IMR-90 (cell line): ENCODE results near the gene MYO5A. TPM values are rescaled to one million over a fixed set of nuclear protein-coding genes. Genes with fewer than 3 reads are reported as not detected.

Experiments used
- ATAC-seq: fragments of 200-7000 bp; cut with Tn5 transposase; 2 replicates; pipeline ENCODE4 v1.9.1; 2020; ENCODE audit warnings: low read depth, mild to moderate bottlenecking, moderate library complexity
- BruUV-seq: library from RNA; stranded (reverse); fragments of 400-500 nt; replicated peaks from 2 replicates; lab custom pipeline; 2021; lab: Mats Ljungman, UMichigan
- CTCF ChIA-PET: fragments of 300-600 bp; formaldehyde crosslinking; extraction: SDS; loops from one replicate; lab custom pipeline; 2021; ENCODE audit warnings: antibody characterized with exemption; lab: Yijun Ruan, JAX
- POLR2A ChIA-PET: fragments of 300-600 bp; sonication (Branson Sonifier 250); formaldehyde crosslinking; loops from one replicate; lab custom pipeline; 2022; ENCODE audit warnings: antibody characterized with exemption; ENCODE audit not compliant: unreplicated experiment; lab: Charles Lee
- DNase-seq: peaks from one replicate; pipeline ENCODE4 v3.0.0; 2013
- H2AFZ ChIP-seq: replicated peaks from 2 replicates; pipeline ENCODE3; 2013; ENCODE audit warnings: low read length, mild to moderate bottlenecking; ENCODE audit not compliant: poor library complexity
- H2AK5ac ChIP-seq: 2 replicates; pipeline ENCODE4 v1.6.1; 2013; ENCODE audit warnings: low read depth, low read length, inconsistent platforms
- H2AK9ac ChIP-seq: replicated peaks from 2 replicates; pipeline ENCODE3; 2013; ENCODE audit warnings: mild to moderate bottlenecking, low read depth, low read length, moderate library complexity; ENCODE audit not compliant: poor library complexity
- H2BK120ac ChIP-seq: 2 replicates; pipeline ENCODE4 v1.6.1; 2013; ENCODE audit warnings: low read depth, low read length, inconsistent platforms
- H2BK15ac ChIP-seq: 3 replicates; pipeline ENCODE4 v1.6.1; 2013; ENCODE audit warnings: low read depth, low read length, inconsistent platforms
- H2BK20ac ChIP-seq: 2 replicates; pipeline ENCODE4 v1.6.1; 2013; ENCODE audit warnings: low read depth, mild to moderate bottlenecking, inconsistent platforms, low read length, moderate library complexity
- H2BK5ac ChIP-seq: 2 replicates; pipeline ENCODE4 v1.6.1; 2013; ENCODE audit warnings: mild to moderate bottlenecking, low read depth, low read length, inconsistent platforms; ENCODE audit not compliant: poor library complexity, severe bottlenecking
- H3K14ac ChIP-seq: replicated peaks from 2 replicates; pipeline ENCODE4 v1.6.1; 2013; ENCODE audit warnings: low read depth, low read length, inconsistent platforms
- H3K18ac ChIP-seq: 2 replicates; pipeline ENCODE4 v1.6.1; 2013; ENCODE audit warnings: low read depth, low read length, control low read depth
- H3K23ac ChIP-seq: 2 replicates; pipeline ENCODE4 v1.6.1; 2013; ENCODE audit warnings: low read depth, low read length, inconsistent platforms
- H3K27ac ChIP-seq: 2 replicates; pipeline ENCODE4 v1.5.1; 2013; ENCODE audit warnings: mild to moderate bottlenecking, control low read depth, low read length; ENCODE audit not compliant: insufficient read depth
- H3K27me3 ChIP-seq: 2 replicates; pipeline ENCODE4 v1.6.1; 2013; ENCODE audit warnings: low read length; ENCODE audit not compliant: control insufficient read depth, insufficient read depth
- H3K36me3 ChIP-seq: 2 replicates; pipeline ENCODE4 v1.6.1; 2013; ENCODE audit warnings: low read length, mixed read lengths; ENCODE audit not compliant: control insufficient read depth, insufficient read depth
- H3K4ac ChIP-seq: 2 replicates; pipeline ENCODE4 v1.6.1; 2013; ENCODE audit warnings: low read depth, low read length, inconsistent platforms
- H3K4me1 ChIP-seq: 2 replicates; pipeline ENCODE4 v1.6.1; 2013; ENCODE audit warnings: low read length, mixed read lengths; ENCODE audit not compliant: control insufficient read depth, insufficient read depth
- H3K4me2 ChIP-seq: 2 replicates; pipeline ENCODE4 v1.6.1; 2013; ENCODE audit warnings: low read depth, mild to moderate bottlenecking, control low read depth, low read length, moderate library complexity
- H3K4me3 ChIP-seq: 2 replicates; pipeline ENCODE4 v1.5.1; 2013; ENCODE audit warnings: low read depth, mild to moderate bottlenecking, control low read depth, low read length, moderate library complexity; ENCODE audit not compliant: insufficient read depth
- H3K56ac ChIP-seq: 2 replicates; pipeline ENCODE4 v1.6.1; 2013; ENCODE audit warnings: low read length, inconsistent platforms; ENCODE audit not compliant: insufficient read depth; ENCODE audit errors: extremely low read depth
- H3K79me1 ChIP-seq, 2 experiments: 2 replicates each; pipeline ENCODE4 v1.6.1; 2013; ENCODE audit warnings: low read length in 2 of 2, inconsistent platforms in 1 of 2, low read depth in 1 of 2
- H3K9ac ChIP-seq: 2 replicates; pipeline ENCODE4 v1.6.1; 2013; ENCODE audit warnings: low read depth, low read length, control low read depth
- H3K9me1 ChIP-seq: 2 replicates; pipeline ENCODE4 v1.6.1; 2013; ENCODE audit warnings: low read length, inconsistent platforms; ENCODE audit not compliant: insufficient read depth
- H3K9me3 ChIP-seq: 2 replicates; pipeline ENCODE4 v1.6.1; 2013; ENCODE audit warnings: low read length; ENCODE audit not compliant: control insufficient read depth, insufficient read depth
- H4K20me1 ChIP-seq: 2 replicates; pipeline ENCODE4 v1.6.1; 2013; ENCODE audit warnings: low read length, inconsistent platforms; ENCODE audit not compliant: insufficient read depth
- H4K5ac ChIP-seq: 2 replicates; pipeline ENCODE4 v1.6.1; 2013; ENCODE audit warnings: mild to moderate bottlenecking, low read depth, low read length, control low read depth
- H4K8ac ChIP-seq, 2 experiments: 2 replicates each; pipeline ENCODE4 v1.6.1; 2013; ENCODE audit warnings: low read depth in 2 of 2, low read length in 2 of 2, control low read depth in 1 of 2, inconsistent platforms in 1 of 2
- H4K91ac ChIP-seq: 2 replicates; pipeline ENCODE4 v1.6.1; 2013; ENCODE audit warnings: low read depth, low read length, inconsistent platforms; ENCODE audit not compliant: insufficient read depth
- CEBPB ChIP-seq: IDR thresholded peaks from 2 replicates; pipeline ENCODE4 v1.6.1; 2012; ENCODE audit warnings: low read depth, low read length, improper control_type of control experiment
- NFE2L2 ChIP-seq: fragments of 150-350 bp; IDR thresholded peaks from 2 replicates; pipeline ENCODE4 v1.6.1; 2016; ENCODE audit warnings: low read depth, mild to moderate bottlenecking, low read length
- RFX5 ChIP-seq: IDR thresholded peaks from 2 replicates; pipeline ENCODE4 v1.8.0; 2012; ENCODE audit warnings: low read depth, mild to moderate bottlenecking, low read length, moderate library complexity
- WGBS, 2 experiments: methylation state at CpG; one replicate each; pipeline versions ENCODE4 v1.1.5 to v1.1.7; 2013; ENCODE audit warnings: missing lambda C conversion rate in 2 of 2; ENCODE audit not compliant: insufficient read length in 1 of 2; ENCODE audit errors: extremely low coverage in 2 of 2; 5-methylcytosine and 5-hydroxymethylcytosine counted together
- dilution Hi-C: fragments of 300-500 bp; cut with HindIII; formaldehyde crosslinking; loops from one replicate; pipeline ENCODE4 v1.14.3; 2018; ENCODE audit warnings: low sequenced_read_pairs; ENCODE audit not compliant: unreplicated experiment
- in situ Hi-C: fragments of 300-500 bp; cut with MboI; formaldehyde crosslinking; loops from 3 replicates; pipeline ENCODE4 v1.14.3; 2019; ENCODE audit warnings: low sequenced_read_pairs, inconsistent platforms, mixed read lengths
- intact Hi-C: fragments of 100-400 bp; cut with micrococcal nuclease; formaldehyde crosslinking; loops from 2 replicates; pipeline ENCODE4 v1.10.0; 2022
- polyA plus RNA-seq, 3 experiments: library from polyadenylated mRNA; depleted of rRNA; stranded (reverse); fragments of >200 nt; gene quantifications; 2 replicates each; pipeline ENCODE4 v1.2.3, GENCODE V29; 2012; ENCODE audit warnings: low replicate concordance in 1 of 3
- total RNA-seq: library from RNA; depleted of rRNA; stranded (reverse); fragments of >200 nt; gene quantifications from 2 replicates; pipeline ENCODE4 v1.2.3, GENCODE V29; 2012

MYO5A gene
- total and polyA plus RNA-seq, 2 of the 4 experiments (the other 2 are of a cell fraction), result 19.4 to 69.2 TPM

- CTCF ChIA-PET, result interaction anchor here (0.5 kb wide), 1 partner anchor 409 kb away, joined by 3 read pairs; no protein-coding TSS in a partner anchor
- no peak overlapping the region for H2AK5ac ChIP-seq
- DNase-seq (peak; percentile 73), ATAC-seq (peak; percentile 90)
- H3K14ac ChIP-seq, result no peak overlapping the region
- POLR2A ChIA-PET, result no interaction called here
- peaks cover 6% of the 10 kb centered on the region for H3K36me3 ChIP-seq
- H3K4ac ChIP-seq, result no peak overlapping the region
- no peaks in the 10 kb centered on the region for H3K27me3 ChIP-seq
- no peak overlapping the region for H3K23ac ChIP-seq
- no peaks in the 10 kb centered on the region for H3K9me3 ChIP-seq
- H3K79me1 ChIP-seq, result no peaks in the 10 kb centered on the region
- in situ Hi-C loops (no loop called here), dilution Hi-C loops (no loop called here), intact Hi-C loops (no loop called here)
- H3K18ac ChIP-seq, result no peak overlapping the region
- H2BK120ac ChIP-seq, result no peak overlapping the region
- H2AK9ac ChIP-seq, result no peak overlapping the region
- no peak overlapping the region for H4K91ac ChIP-seq
- H3K4me3 ChIP-seq, result no peak overlapping the region
- WGBS, 2 experiments, result no CpG with 5 or more reads among the region's 2 CpGs
- no peak overlapping the region for H2AFZ ChIP-seq
- H3K56ac ChIP-seq, result no peak overlapping the region
- 0 out of 2 replicates have a peak, but pooled peaks cover 7% of the 10 kb centered on the region for H3K9me1 ChIP-seq
- BruUV-seq, result no TSS peak
- H3K27ac ChIP-seq, result no peak overlapping the region
- H2BK15ac ChIP-seq, result no peak overlapping the region
- TF ChIP-seq NFE2L2 (no peak), RFX5 (peak; percentile 36; the same call in 1 of the 2 replicates), CEBPB (peak; percentile 83)
- H4K5ac ChIP-seq, result no peak overlapping the region
- no peak overlapping the region for H4K8ac ChIP-seq
- H4K20me1 ChIP-seq, result no peaks in the 10 kb centered on the region
- H3K4me2 ChIP-seq, result no peak overlapping the region
- H2BK20ac ChIP-seq, result no peak overlapping the region
- no peak overlapping the region for H2BK5ac ChIP-seq
- no peak overlapping the region for H3K9ac ChIP-seq
- H3K4me1 ChIP-seq, result peaks cover 2% of the 10 kb centered on the region; the same call in 1 of the 2 replicates
Observed at GRCh38 chr15:52326756-52327155, 201.9 kb downstream of the MYO5A start.
